Bone marrow (tissue), 2 donors: ENCODE measurements around the gene MRPL52.
"Not testable (repeated sequence)": the region's sequence is repeated elsewhere in the genome, so short reads cannot be mapped to it uniquely, and the experiment has no call there.

ENCODE experiments used
- DNase-seq, 2 donors: peaks; one replicate each; lab custom pipeline; 2025; lab: John Stamatoyannopoulos, UW

The MRPL52 gene

DNA sequence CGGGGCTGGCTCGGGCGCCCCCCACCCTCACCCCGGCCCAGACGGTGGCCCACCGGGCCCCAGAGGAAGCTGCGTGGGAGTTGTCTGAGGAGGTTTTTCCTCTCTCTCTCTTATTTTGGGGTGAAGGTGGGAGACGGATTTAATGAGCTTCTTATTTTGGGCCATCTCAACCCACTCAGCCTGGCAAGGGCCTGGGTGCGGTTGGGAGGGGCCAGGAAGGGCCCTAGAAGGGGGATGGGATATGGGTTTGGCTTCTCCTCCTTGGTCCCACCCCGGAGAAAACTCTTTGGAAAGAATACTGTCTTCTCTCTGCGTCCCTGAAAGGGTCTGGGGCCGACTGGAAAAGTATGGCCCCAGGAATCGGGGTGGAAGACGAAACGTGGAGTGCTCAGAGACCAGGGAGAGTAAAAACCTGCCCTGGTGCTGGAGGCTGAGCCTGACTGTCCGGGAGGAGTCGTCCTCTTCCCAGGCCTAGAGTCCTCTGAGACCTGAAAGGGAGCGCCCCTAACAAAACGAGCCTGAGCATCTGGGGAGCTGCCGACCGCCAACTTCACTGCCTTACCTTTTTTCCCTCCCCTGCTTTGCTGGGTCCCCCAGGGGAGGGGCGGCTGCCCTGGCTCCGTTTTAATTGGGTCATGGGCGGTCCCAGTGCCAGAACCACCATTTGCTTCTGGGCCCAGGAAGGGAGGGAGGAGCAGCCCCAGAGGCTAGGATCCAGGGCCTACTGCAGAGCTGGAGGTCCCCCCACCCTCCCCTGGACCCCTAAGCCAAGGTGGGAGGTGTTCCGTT lies 8.3 kb downstream of the MRPL52 start:
- no peak for DNase-seq

DNA sequence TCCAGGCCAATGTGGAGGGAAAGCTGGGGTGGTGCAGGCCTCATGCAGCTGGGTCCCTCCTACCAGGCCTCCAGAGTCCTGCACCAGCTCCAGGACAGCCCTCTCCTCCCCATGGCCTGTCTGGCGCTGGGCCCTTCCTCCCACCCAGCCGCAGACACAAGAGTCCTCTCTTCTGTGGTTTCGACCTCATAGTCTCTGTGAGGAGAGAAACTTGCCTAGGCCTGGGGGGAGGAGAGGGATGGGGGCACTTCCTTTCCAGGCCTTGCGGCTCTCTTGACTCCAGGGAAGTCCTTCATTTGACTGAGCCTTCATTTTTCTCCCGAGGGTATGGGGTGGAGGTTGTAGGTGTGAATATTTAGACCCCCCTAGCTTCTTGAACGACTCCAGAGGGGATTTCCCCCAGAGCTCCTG lies 8.9 kb downstream of the MRPL52 start:
- no peak for DNase-seq

DNA sequence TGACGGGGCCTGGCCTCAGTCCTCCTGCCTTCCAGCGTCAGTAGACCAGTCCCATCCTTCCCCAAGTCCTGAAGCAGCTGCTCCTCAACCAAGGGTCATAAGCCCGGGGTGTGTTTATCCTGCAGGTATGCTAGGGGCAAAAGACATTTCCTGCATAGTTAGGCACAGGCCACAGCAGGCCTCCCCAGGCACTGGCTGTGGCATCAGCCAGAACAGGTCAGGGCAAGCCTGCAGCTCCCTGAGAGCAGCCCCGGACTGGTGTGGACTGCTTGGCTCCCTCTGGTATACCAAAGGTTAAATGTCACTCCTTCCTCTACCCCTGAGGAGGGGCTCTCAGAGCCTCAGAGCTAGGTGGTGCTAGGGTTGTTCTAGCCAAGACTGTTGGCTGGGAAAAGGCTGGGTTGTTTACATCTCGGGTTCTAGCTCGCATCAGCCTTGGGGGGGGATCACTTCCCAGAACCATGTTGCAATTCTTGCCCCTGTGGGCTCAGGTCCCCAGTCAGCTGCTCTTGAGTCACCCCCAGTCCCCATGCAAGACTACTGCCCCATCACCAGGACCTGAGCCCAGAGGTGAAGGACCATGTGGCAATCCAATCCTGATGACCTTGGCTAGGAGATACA lies 9.6 kb downstream of the MRPL52 start:
- DNase-seq: no peak

DNA sequence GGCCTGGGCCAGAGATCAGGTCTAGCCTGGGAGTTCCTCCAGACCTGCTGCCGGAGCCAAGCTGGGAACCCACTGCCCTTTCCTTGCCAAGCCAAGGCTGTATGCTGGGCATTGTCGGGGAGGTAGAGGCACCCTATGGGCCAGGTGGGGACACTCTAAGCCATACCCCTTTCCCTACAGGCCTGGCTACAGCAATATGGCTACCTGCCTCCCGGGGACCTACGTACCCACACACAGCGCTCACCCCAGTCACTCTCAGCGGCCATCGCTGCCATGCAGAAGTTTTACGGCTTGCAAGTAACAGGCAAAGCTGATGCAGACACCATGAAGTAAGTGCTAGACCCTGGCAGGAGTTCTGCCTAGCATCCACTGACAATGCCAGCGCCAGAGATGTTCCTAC lies 11.6 kb downstream of the MRPL52 start:
- DNase-seq: no peak

DNA sequence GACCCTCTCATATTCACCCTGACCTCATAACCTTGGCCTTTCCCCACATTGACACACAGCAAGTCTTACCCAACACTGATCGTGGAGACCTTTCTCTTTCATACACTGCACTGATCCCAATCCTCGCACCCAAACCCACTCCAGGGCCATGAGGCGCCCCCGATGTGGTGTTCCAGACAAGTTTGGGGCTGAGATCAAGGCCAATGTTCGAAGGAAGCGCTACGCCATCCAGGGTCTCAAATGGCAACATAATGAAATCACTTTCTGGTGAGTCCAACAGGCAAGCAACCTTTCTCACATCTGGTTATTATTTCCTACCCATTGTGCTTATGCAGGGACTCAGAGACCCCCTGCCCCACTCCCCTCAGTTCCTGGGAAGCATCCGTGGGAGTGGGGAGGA lies 12.1 kb downstream of the MRPL52 start:
- no peak for DNase-seq

DNA sequence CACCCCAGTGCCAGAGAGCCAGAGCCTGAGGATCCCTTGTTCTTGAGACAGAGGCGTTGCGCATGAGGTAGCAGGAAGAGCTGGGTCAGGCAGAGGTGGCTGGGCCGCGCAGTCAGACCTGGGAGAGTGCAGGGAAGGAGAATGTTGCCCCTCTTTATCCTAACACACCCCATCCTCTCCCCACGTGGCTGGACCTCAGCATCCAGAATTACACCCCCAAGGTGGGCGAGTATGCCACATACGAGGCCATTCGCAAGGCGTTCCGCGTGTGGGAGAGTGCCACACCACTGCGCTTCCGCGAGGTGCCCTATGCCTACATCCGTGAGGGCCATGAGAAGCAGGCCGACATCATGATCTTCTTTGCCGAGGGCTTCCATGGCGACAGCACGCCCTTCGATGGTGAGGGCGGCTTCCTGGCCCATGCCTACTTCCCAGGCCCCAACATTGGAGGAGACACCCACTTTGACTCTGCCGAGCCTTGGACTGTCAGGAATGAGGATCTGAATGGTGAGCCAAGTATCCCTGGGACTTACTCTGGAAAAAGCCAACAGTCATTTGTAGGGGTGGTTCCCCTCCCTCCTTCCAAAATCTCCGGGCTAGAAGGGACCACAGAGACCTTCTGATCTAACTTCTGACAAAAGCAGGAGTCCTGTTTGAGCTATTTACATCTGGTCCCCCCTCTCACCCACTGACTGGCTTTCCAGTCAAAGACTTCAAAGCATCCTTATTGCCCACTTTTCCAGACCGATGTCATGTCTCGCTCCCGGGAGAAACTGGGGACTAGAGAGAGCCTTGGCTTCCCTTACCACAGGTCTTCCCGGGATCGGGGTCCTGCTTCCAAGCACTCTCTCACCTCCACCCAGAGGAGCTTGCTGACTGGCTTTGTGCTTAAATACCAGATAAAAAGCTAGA lies 12.8 kb downstream of the MRPL52 start:
- no peak for DNase-seq

DNA sequence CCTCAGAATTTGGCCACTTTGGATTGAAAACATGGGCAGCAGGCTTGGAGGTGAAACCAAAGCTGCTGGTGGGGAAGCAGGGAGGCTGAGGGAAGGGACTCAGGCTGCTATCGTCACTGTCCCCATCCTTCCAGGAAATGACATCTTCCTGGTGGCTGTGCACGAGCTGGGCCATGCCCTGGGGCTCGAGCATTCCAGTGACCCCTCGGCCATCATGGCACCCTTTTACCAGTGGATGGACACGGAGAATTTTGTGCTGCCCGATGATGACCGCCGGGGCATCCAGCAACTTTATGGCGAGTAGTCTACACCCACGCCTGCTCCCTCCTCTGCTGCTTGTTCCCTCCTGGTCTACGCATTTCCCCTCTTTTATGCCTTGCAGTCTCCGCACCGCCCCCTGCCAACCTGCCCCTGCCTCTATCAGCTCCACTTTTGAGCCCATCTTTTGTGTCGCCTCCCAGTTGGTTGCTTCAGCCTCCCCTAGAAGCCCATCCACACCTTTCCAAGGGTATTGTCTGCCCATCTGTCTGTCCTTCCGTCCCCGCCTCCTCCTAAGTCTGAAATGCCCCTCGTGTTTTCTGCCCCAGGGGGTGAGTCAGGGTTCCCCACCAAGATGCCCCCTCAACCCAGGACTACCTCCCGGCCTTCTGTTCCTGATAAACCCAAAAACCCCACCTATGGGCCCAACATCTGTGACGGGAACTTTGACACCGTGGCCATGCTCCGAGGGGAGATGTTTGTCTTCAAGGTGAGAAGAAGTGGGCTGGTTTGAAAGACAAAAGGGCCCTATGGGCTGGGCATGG lies 13.6 kb downstream of the MRPL52 start:
- no peak for DNase-seq

DNA sequence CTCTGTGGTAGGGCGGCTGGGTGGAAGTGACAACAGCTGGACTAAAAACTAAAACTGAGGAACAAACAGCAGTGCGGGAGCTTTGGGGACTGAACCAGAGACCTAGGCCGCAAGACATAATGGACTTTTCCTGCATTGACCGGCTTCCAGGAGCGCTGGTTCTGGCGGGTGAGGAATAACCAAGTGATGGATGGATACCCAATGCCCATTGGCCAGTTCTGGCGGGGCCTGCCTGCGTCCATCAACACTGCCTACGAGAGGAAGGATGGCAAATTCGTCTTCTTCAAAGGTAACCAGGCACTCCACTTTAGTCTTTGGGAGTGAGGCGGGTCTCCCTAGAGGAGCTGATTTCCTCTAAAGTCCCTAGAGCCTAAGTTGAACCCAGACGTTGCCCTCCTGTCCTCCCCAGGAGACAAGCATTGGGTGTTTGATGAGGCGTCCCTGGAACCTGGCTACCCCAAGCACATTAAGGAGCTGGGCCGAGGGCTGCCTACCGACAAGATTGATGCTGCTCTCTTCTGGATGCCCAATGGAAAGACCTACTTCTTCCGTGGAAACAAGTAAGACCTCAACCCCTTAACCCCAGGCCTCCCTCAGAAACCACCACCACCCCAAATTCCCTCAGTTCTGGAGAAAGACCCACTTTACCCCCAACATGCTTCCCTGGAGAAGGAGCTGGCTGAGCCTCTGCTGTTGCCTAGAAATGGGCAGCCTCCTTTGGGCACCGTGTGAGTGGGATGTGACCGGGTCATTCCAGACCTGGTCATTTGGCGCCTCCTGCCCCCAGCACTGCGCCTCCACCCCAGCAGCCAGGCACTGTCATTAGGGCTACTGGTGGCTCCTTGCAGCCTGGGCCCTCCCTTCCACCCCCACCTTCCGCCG lies 14.8 kb downstream of the MRPL52 start:
- no peak for DNase-seq

DNA sequence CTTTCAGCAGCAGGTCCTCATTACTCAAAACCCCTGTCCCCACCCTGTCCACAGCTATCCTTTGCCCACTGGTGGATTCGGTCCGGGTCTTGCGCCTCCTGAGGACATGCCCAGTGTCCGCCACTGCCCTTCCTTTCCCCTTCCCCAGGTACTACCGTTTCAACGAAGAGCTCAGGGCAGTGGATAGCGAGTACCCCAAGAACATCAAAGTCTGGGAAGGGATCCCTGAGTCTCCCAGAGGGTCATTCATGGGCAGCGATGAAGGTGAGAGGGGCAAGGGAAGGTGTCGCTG lies 15.4 kb downstream of the MRPL52 start:
- no peak for DNase-seq

DNA sequence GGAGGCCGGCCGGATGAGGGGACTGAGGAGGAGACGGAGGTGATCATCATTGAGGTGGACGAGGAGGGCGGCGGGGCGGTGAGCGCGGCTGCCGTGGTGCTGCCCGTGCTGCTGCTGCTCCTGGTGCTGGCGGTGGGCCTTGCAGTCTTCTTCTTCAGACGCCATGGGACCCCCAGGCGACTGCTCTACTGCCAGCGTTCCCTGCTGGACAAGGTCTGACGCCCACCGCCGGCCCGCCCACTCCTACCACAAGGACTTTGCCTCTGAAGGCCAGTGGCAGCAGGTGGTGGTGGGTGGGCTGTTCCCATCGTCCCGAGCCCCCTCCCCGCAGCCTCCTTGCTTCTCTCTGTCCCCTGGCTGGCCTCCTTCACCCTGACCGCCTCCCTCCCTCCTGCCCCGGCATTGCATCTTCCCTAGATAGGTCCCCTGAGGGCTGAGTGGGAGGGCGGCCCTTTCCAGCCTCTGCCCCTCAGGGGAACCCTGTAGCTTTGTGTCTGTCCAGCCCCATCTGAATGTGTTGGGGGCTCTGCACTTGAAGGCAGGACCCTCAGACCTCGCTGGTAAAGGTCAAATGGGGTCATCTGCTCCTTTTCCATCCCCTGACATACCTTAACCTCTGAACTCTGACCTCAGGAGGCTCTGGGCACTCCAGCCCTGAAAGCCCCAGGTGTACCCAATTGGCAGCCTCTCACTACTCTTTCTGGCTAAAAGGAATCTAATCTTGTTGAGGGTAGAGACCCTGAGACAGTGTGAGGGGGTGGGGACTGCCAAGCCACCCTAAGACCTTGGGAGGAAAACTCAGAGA lies 16.3 kb downstream of the MRPL52 start:
- no peak for DNase-seq

DNA sequence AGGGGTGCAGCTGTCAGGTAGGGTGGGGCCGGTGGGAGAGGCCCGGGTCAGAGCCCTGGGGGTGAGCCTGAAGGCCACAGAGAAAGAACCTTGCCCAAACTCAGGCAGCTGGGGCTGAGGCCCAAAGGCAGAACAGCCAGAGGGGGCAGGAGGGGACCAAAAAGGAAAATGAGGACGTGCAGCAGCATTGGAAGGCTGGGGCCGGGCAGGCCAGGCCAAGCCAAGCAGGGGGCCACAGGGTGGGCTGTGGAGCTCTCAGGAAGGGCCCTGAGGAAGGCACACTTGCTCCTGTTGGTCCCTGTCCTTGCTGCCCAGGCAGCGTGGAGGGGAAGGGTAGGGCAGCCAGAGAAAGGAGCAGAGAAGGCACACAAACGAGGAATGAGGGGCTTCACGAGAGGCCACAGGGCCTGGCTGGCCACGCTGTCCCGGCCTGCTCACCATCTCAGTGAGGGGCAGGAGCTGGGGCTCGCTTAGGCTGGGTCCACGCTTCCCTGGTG lies 17.2 kb downstream of the MRPL52 start:
- no peak for DNase-seq

DNA sequence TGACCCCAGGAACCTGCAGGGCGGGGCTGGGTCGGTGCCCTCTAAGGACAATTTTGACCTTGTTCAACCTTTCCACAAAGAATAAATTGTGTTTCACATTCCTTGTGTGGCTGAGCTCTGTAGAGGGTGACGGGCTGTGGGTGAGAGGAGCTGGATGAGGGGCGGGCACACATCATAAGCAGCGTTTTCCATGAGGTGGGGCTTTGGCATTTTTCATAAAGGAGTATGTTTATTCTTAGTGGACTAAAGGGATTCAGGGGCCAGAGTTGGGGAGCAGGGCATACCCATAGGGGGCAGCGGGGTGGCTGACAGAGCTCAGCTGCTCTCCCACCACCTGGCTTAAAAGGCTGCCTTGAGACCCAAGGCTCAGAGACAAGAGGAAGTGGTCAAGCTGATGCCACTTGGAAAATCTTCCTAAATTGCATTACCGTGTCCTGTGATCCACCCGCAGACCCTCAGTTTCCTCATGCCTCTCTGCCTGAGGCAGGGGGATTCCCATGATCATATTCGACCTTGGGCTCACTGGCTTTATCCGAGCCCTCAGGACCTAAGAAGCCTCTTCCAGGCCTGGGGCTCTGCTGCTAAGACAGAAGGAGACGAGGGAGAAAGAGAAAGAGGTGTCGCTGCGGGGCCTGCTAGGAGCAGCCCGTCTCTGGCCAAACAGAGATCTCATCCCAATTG lies 18.1 kb downstream of the MRPL52 start:
- no peak for DNase-seq

DNA sequence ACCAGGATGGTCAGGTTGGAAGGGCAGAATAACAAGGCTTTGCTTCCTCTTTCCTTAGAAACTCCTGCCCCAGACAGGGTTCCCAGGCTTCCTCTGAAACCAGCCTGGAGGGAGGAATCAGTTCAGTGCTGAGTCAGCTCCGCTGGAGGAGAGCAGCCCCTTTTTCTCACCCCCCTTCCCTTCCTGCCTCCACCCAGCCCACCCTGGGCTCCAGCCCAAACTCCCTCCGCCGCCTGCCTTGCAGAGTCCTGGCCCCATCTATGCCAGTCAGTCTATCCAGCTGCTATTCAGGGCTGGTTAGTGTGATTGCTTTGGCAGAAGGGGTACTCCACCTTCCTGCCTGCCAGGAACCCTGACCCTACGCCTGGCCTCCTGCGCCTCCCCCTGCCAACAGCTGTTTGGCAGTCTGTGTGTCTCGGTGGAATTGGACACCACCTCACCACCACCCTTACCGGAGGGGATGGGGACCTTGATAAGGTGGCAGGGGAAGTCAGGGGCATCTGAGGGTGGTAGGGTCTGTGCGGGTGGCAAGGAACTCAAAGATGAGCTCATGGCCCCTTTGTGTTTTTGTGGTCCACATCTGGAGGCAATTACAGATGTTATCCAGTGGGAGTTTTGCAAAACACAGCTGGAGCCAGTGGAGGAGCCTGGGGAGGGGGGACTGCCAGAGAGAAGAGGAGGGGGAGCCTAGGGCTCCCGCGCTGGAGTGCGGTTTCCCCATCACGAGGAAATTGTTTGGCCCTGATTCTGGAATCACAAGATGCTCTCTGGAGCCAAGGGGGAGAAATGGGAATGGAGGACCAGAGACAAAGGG lies 18.9 kb downstream of the MRPL52 start:
- peak in 1 of 2 donors; percentile 29 for DNase-seq

DNA sequence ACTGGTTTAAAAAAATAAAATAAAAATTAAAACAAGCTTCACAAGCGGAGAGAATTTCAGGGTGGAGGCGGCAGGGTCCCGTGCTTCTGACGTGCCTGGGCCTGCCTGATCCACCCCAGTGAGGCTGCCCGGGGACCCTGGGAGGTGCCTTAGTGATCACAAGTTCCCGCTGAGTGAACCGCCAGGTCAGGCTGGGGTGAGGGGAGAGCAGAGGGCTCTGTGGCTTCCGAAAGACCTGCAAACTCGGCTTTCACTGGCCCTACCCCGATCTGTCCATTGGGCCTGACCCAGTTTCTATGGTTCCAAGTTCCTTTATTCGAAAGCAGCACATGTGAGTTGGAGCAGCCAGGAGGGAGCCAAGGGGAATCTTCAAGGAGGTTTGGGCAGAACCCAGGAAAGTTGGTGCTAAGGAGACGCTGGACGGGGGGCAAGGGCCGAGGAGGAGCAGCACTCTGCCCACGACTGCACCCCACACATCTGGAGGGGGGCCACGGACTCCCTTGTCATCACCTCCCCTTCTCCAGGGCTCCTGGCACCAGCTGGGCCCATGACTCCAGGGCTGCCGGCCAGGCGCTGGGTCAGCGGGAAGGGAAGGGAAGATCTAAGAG lies 19.6 kb downstream of the MRPL52 start:
- DNase-seq: no peak

DNA sequence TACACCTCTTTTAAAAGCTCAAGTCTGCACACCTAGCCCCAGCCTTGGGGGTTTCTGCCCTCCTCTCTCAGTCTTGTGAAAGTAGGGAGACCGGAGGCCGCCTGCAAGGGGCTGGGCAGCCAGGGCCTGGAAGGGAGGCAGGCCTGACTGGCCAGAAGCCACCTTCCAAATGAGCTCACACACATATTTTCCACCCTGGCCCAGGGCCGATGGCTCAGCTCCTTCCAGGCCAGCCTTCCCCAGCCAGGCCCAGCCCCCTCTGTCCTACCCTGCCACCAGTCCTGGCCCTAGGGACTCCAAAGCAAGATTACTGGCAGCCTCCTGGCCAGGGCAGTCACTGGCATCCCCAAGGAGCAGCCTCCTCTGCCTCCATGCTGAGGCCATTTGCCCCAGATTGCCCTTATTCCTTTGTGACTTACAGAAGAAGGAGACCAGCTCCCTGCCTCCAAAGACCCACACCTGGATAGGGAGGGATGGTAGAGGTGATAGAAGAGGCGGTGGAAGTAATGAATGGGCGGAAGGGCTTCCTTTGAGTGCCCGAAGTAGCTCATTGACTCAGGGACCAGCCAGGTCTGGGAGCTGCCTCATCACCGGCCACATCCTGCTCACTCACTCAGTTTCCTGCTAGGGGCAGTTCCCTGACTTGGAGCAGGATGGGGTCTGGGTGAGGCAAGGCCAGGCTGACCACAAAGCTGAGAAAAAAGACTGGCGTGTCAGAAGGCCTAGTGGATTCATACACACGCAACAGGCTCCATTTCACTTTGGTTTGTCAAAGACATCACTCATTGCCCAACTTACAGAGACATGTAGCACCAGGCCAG lies 21.5 kb downstream of the MRPL52 start:
- DNase-seq: peak in 1 of 2 donors; percentile 55

DNA sequence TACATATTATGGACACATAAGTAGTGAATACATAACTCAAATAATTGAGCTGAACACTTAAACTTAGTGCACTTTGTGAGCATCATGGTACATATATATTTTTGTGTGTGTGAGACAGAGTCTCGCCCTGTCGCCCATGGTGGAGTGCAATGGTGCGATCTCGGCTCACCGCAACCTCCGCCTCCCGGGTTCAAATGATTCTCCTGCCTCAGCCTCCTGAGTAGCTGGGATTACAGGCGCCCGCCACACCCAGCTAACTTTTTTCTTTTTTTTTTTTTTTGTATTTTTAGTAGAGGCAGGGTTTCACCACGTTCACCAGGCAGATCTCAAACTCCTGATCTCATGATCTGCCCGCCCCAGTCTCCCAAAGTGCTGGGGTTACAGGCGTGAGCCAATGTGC lies 22.5 kb downstream of the MRPL52 start:
- DNase-seq: not testable (repeated sequence)

DNA sequence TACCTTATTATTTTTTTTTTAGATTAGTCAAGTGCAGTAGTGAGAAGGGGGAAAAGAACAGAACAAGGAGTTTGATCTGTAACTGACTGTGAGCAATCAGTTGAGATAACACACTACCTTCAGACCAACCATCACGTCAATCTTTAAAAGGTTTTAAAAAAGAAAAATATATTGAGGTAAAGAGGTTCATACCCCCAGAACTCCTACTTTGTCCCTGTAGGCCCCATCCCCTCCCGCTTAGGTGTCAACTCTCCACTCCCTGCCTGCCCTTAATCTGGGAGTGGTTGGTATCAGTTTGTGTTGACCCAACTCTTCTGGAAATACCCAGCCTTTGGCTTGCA lies 22.9 kb downstream of the MRPL52 start:
- no peak for DNase-seq
